ENCODE results near the gene RAPGEF2. TPM values are rescaled to one million over a fixed set of nuclear protein-coding genes. Genes with fewer than 3 reads are reported as not detected.

RAPGEF2 gene
- total and polyA plus RNA-seq, 2 experiments from 2014 or later, result 10.2 to 63.1 TPM

DNA sequence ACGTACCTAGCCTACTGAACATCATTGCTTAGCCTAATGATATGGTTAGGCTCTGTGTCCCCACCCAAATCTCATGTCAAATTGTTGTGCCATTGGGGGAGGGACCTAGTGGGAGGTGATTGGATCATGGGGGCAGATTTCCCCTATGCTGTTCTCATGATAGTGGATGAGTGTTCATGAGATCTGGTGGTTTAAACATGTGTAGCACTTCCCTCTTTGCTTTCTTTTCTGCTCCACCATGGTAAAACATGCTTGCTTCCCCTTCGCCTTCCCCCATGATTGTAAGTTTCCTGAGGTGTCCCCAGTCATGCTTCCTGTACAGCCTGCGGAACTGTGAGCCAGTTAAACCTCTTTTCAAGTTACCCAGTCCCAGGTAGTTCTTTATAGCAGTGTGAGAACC, 102.6 kb downstream of the RAPGEF2 start (continued):
- TF ChIP-seq CREB1 (CRISPR knock-in tag; IDR thresholded peaks at IDR 0.05; ENCODE audit: low read depth), result no peak
- no peak for TF ChIP-seq STAT1 (IDR thresholded peaks at IDR 0.05; ENCODE audit: unreplicated experiment)
- TF ChIP-seq EZH2phosphoT487 (IDR thresholded peaks at IDR 0.05; ENCODE audit: unreplicated experiment), result no peak
- TF ChIP-seq NANOG (IDR thresholded peaks at IDR 0.05; ENCODE audit: borderline replicate concordance), result no peak

DNA sequence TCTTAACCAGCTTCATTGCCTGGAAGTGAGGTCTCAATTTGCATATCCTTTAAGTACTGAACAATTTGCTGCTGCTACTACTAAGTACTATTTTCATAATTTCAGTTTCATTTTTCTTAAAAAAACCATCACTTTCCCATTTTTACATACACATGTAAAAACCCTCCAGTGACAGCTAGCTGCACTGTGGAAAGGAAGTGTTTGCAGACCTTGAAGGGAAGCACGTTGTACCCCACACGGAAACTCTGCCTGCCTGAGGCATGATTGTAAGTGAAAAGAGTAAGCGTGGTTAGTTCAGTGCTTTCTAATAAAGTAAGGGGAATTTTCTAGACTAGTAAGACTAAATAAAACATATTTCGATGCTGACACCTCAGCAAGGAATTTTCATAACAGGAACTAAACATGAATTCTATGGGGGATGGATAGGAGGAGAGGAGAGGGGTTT, 103.6 kb downstream of the RAPGEF2 start:
- H3K36me3 Mint-ChIP-seq (ENCODE audit: low read depth), result no peaks in the 10 kb centered on the region
- H3K4me3 Mint-ChIP-seq, result no peak overlapping the region
- H3F3A ChIP-seq (replicated peaks; ENCODE audit: low read depth), result no peaks in the 10 kb centered on the region
- H3K4me1 Mint-ChIP-seq, result peaks cover 26% of the 10 kb centered on the region
- no peak overlapping the region for H3K4me2 ChIP-seq
- no peak overlapping the region for H3K4me3 ChIP-seq
- H3K79me2 ChIP-seq (replicated peaks; ENCODE audit: insufficient read depth), result peaks cover 21% of the 10 kb centered on the region
- H3K27ac Mint-ChIP-seq, result no peak overlapping the region
- H3K9me3 Mint-ChIP-seq, result no peaks in the 10 kb centered on the region
- peaks cover 15% of the 10 kb centered on the region; the same call in 1 of the 2 replicates for H3K4me1 ChIP-seq (ENCODE audit: insufficient read depth)
- no peak overlapping the region for H2AFZ ChIP-seq
- H3K27me3 Mint-ChIP-seq (ENCODE audit: insufficient read depth, low read depth, poor library complexity), result no peaks in the 10 kb centered on the region
- TF ChIP-seq POLR2AphosphoS5 (IDR thresholded peaks at IDR 0.05; ENCODE audit: low read depth), result no peak
- no peak for TF ChIP-seq ZNF331 (CRISPR knock-in tag; IDR thresholded peaks at IDR 0.05; ENCODE audit: low read depth)
- TF ChIP-seq, protein P1, sequence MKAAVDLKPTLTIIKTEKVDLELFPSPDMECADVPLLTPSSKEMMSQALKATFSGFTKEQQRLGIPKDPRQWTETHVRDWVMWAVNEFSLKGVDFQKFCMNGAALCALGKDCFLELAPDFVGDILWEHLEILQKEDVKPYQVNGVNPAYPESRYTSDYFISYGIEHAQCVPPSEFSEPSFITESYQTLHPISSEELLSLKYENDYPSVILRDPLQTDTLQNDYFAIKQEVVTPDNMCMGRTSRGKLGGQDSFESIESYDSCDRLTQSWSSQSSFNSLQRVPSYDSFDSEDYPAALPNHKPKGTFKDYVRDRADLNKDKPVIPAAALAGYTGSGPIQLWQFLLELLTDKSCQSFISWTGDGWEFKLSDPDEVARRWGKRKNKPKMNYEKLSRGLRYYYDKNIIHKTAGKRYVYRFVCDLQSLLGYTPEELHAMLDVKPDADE (IDR thresholded peaks at IDR 0.05), result no peak
- TF ChIP-seq, protein P2, sequence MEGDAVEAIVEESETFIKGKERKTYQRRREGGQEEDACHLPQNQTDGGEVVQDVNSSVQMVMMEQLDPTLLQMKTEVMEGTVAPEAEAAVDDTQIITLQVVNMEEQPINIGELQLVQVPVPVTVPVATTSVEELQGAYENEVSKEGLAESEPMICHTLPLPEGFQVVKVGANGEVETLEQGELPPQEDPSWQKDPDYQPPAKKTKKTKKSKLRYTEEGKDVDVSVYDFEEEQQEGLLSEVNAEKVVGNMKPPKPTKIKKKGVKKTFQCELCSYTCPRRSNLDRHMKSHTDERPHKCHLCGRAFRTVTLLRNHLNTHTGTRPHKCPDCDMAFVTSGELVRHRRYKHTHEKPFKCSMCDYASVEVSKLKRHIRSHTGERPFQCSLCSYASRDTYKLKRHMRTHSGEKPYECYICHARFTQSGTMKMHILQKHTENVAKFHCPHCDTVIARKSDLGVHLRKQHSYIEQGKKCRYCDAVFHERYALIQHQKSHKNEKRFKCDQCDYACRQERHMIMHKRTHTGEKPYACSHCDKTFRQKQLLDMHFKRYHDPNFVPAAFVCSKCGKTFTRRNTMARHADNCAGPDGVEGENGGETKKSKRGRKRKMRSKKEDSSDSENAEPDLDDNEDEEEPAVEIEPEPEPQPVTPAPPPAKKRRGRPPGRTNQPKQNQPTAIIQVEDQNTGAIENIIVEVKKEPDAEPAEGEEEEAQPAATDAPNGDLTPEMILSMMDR (conservative IDR thresholded peaks at IDR 0.05; ENCODE audit: low read depth in 2 of 2), result no peak
- H3K9me2 ChIP-seq (ENCODE audit: insufficient read depth), result no peaks in the 10 kb centered on the region
- no peak overlapping the region for H3K27ac ChIP-seq (ENCODE audit: low read depth)
- no peaks in the 10 kb centered on the region for H3K27me3 ChIP-seq (ENCODE audit: insufficient read depth)
- H4K20me1 ChIP-seq (replicated peaks; ENCODE audit: insufficient read depth), result no peaks in the 10 kb centered on the region; the same call in 1 of the 2 replicates
- ATAC-seq (no peak), DNase-seq (ENCODE audit: low spot score) (no peak)
- no peaks in the 10 kb centered on the region for H3K36me3 ChIP-seq (ENCODE audit: insufficient read depth)

DNA sequence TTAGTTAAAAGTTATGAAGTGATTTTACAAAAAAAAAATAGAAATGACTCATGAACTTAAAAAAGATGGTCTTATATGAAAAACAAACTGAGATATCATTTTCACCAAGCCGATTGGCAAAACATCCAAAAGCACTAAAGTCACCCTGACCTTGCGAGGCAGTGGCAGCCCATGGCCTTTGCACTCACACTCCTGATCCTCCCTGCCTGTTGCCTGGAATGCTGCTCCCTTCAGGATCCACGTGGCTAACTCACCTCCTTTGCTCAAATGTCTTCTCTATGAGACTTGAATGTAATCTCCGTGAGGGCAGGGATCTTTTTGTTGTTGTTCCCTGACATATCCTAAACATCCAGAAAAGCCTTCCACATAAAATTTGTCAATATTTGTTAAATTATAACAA, 106.4 kb downstream of the RAPGEF2 start:
- Mint-ChIP-seq H3K4me3 (no peak overlapping the region), H3K36me3 (ENCODE audit: low read depth) (no peaks in the 10 kb centered on the region), H3K9me3 (no peaks in the 10 kb centered on the region), H3K27me3 (ENCODE audit: insufficient read depth, low read depth, poor library complexity) (no peaks in the 10 kb centered on the region), H3K27ac (no peak overlapping the region; the same call in 1 of the 2 replicates), H3K4me1 (peaks cover 11% of the 10 kb centered on the region)
- H3K79me2 ChIP-seq (replicated peaks; ENCODE audit: insufficient read depth), result peaks cover 29% of the 10 kb centered on the region
- peaks cover 5% of the 10 kb centered on the region; the same call in 1 of the 2 replicates for H3K4me1 ChIP-seq (ENCODE audit: insufficient read depth)
- DNase-seq (ENCODE audit: low spot score), result peak; percentile 57
- peak; percentile 79 for ATAC-seq
- no peak overlapping the region for H3K4me2 ChIP-seq
- H3K27me3 ChIP-seq (ENCODE audit: insufficient read depth), result no peaks in the 10 kb centered on the region
- no peaks in the 10 kb centered on the region for H3K9me2 ChIP-seq (ENCODE audit: insufficient read depth)
- no peaks in the 10 kb centered on the region for H3F3A ChIP-seq (replicated peaks; ENCODE audit: low read depth)
- no peak overlapping the region for H3K4me3 ChIP-seq
- no peak overlapping the region for H2AFZ ChIP-seq
- TF ChIP-seq POLR2AphosphoS5 (IDR thresholded peaks at IDR 0.05; ENCODE audit: low read depth) (no peak), EZH2 (IDR thresholded peaks at IDR 0.05; ENCODE audit: low read depth, unreplicated experiment) (no peak)
- TF ChIP-seq, protein P2 (conservative IDR thresholded peaks at IDR 0.05; ENCODE audit: low read depth in 2 of 2), result peak in 1 of 2 experiments; percentile 23; a peak in 1 of 4 replicates
- H3K27ac ChIP-seq (ENCODE audit: low read depth), result no peak overlapping the region
- H3K36me3 ChIP-seq (ENCODE audit: insufficient read depth), result no peaks in the 10 kb centered on the region
- H4K20me1 ChIP-seq (replicated peaks; ENCODE audit: insufficient read depth), result no peaks in the 10 kb centered on the region; the same call in 1 of the 2 replicates
